Kidney tubule cell (primary cell): ENCODE data around the gene EAF2.
A peak's percentile ranks its signal among the peaks of the same experiment; 100 is the strongest.
"Not testable (repeated sequence)": the region's sequence is repeated elsewhere in the genome, so short reads cannot be mapped to it uniquely, and the experiment has no call there.

ENCODE experiments used
- DNase-seq: peaks from one replicate; pipeline ENCODE4 v3.0.0-alpha.2; 2018; ENCODE audit warnings: low spot score

Gene EAF2

GRCh38 chr3:121863247-121863646 lies 28.2 kb downstream of the EAF2 start:
- DNase-seq = not testable (repeated sequence)

- no peak for DNase-seq
Measured at GRCh38 chr3:121863801-121864200, 28.8 kb downstream of the EAF2 start.

- no peak for DNase-seq
Measured at GRCh38 chr3:121869736-121870135, 34.7 kb downstream of the EAF2 start.

GRCh38 chr3:121870717-121871116 lies 35.7 kb downstream of the EAF2 start:
- peak; percentile 14 for DNase-seq

GRCh38 chr3:121871430-121871829 lies 36.4 kb downstream of the EAF2 start:
- DNase-seq = peak; percentile 11

- DNase-seq = no peak
Measured at GRCh38 chr3:121878411-121878810, 43.4 kb downstream of the EAF2 start.

GRCh38 chr3:121883507-121883906 lies 48.5 kb downstream of the EAF2 start:
- peak; percentile 33 for DNase-seq

- DNase-seq = no peak
Measured at GRCh38 chr3:121885386-121885785, 50.4 kb downstream of the EAF2 start.

- DNase-seq = peak; percentile 15
Measured at GRCh38 chr3:121894301-121894990, 59.4 kb downstream of the EAF2 start, which contains the start of gene SLC15A2. Gene SLC15A2 (plus strand): TSS chr3:121894401. CDS start chr3:121894477, 76 bp downstream.

GRCh38 chr3:121895121-121895520 lies 60.1 kb downstream of the EAF2 start:
- DNase-seq = no peak

GRCh38 chr3:121895736-121896135 lies 60.7 kb downstream of the EAF2 start:
- no peak for DNase-seq

- no peak for DNase-seq
Measured at GRCh38 chr3:121896823-121897222, 61.8 kb downstream of the EAF2 start.

- DNase-seq = no peak
Measured at GRCh38 chr3:121897296-121897695, 62.3 kb downstream of the EAF2 start.

- DNase-seq = no peak
Measured at GRCh38 chr3:121913305-121913990, 78.4 kb downstream of the EAF2 start.

GRCh38 chr3:121914081-121914998 lies 79.3 kb downstream of the EAF2 start:
- DNase-seq = no peak

- DNase-seq = peak; percentile 10
Measured at GRCh38 chr3:121916189-121916588, 81.2 kb downstream of the EAF2 start.

GRCh38 chr3:121918779-121919483 lies 83.9 kb downstream of the EAF2 start:
- peak; percentile 56 for DNase-seq

- DNase-seq = no peak
Measured at GRCh38 chr3:121924734-121925133, 89.7 kb downstream of the EAF2 start.

- no peak for DNase-seq
Measured at GRCh38 chr3:121926380-121926779, 91.4 kb downstream of the EAF2 start.
